Naive thymus-derived CD8-positive, alpha-beta T cell (primary cell): Measurements from ENCODE around the gene NR0B2. TPM values are rescaled to one million over a fixed set of nuclear protein-coding genes. Genes with fewer than 3 reads are reported as not detected.

Experiments used
- ATAC-seq, 2 donors: fragments of 150-1000 bp; cut with Tn5 transposase in 1 of 2; sonication (Bioruptor Pico), chemical (Tn5 transposase) in 1 of 2; 1 replicate in 1 of 2; 2 replicates in 1 of 2; pipeline ENCODE4 v1.10.0; 2021; ENCODE audit warnings: mild to moderate bottlenecking in 2 of 2, moderate library complexity in 2 of 2
- POLR2A ChIA-PET: fragments of 350-600 bp; sonication (Branson Sonifier 250); formaldehyde crosslinking; loops from one replicate; lab custom pipeline; 2021; ENCODE audit warnings: antibody characterized with exemption; lab: Charles Lee
- DNase-seq, 10 donors: peaks; one replicate each; pipeline versions ENCODE4 v3.0.0 to v3.0.0-alpha.2; 2020 to 2022
- H3K27ac Mint-ChIP-seq, 10 donors: one replicate each; pipeline ENCODE4 v1.8.0; 2020 to 2022; ENCODE audit warnings: mild to moderate bottlenecking in 10 of 10, mixed read lengths in 10 of 10, moderate library complexity in 4 of 10, inconsistent platforms in 1 of 10
- H3K27me3 Mint-ChIP-seq, 5 donors: one replicate each; pipeline ENCODE4 v1.8.0; 2021 to 2022; ENCODE audit warnings: mixed read lengths in 5 of 5
- H3K36me3 Mint-ChIP-seq, 3 donors: one replicate each; pipeline ENCODE4 v1.8.0; 2020 to 2022; ENCODE audit warnings: mixed read lengths in 3 of 3, mild to moderate bottlenecking in 2 of 3, inconsistent platforms in 1 of 3
- H3K4me1 Mint-ChIP-seq, 4 donors: one replicate each; pipeline ENCODE4 v1.8.0; 2021 to 2022; ENCODE audit warnings: mixed read lengths in 4 of 4
- H3K4me3 Mint-ChIP-seq, 10 donors: one replicate each; pipeline ENCODE4 v1.8.0; 2020 to 2022; ENCODE audit warnings: mild to moderate bottlenecking in 10 of 10, mixed read lengths in 10 of 10, moderate library complexity in 6 of 10, inconsistent platforms in 1 of 10
- H3K9me3 Mint-ChIP-seq, 9 donors: one replicate each; pipeline ENCODE4 v1.8.0; 2020 to 2022; ENCODE audit warnings: mixed read lengths in 9 of 9, mild to moderate bottlenecking in 3 of 9, inconsistent platforms in 1 of 9, moderate library complexity in 1 of 9
- polyA plus RNA-seq, 3 donors: library from polyadenylated mRNA; unstranded; fragments of 300-500 nt; fragmentation: Illumina TruSeq; gene quantifications; one replicate each; pipeline ENCODE4 v1.2.3, GENCODE V29; 2021
- total RNA-seq, 8 experiments: library from RNA in 2 of 8; stranded (reverse) in 2 of 8; gene quantifications; one replicate each; pipeline ENCODE4 v1.2.3 and lab custom pipeline; 2021 to 2026

The NR0B2 gene
- total and polyA plus RNA-seq, 5 experiments from 2014 or later: 0.18 TPM; not detected in 4

- POLR2A ChIA-PET: interaction anchor here (0.6 to 1.1 kb wide), 2 partner anchors 10 to 882 kb away, joined by 3 to 4 read pairs; no protein-coding TSS in a partner anchor
- Mint-ChIP-seq H3K4me3 (no peak overlapping the region), H3K4me1 (peaks cover 0 to 4% (median 2%) of the 10 kb centered on the region in 4 donors), H3K36me3 (no peaks in the 10 kb centered on the region), H3K27me3 (peaks cover 0 to 2% (median 0%) of the 10 kb centered on the region in 5 donors), H3K9me3 (no peaks in the 10 kb centered on the region), H3K27ac (no peak overlapping the region)
- DNase-seq (no peak), ATAC-seq (no peak)
Observed at GRCh38 chr1:26907071-26907917, 6.5 kb downstream of the NR0B2 start.

GRCh38 chr1:26900815-26901511 lies 12.8 kb downstream of the NR0B2 start:
- POLR2A ChIA-PET: interaction anchor here (0.5 to 4.9 kb wide), 18 partner anchors 12 to 1632 kb away, joined by 3 to 78 read pairs (median 5); partner anchors contain the start of genes GPN2, HMGN2, NUDC and PIGV
- Mint-ChIP-seq H3K27me3 (no peaks in the 10 kb centered on the region), H3K4me1 (peaks cover 14 to 42% (median 29%) of the 10 kb centered on the region in 4 donors), H3K9me3 (no peaks in the 10 kb centered on the region), H3K27ac (peak overlapping the region; percentile 96 to 100 (median 99)), H3K4me3 (peak overlapping the region; percentile 89 to 99 (median 98)), H3K36me3 (peaks cover 0 to 25% (median 4%) of the 10 kb centered on the region in 3 donors)
- peak in 1 of 2 donors; percentile 5 for ATAC-seq
- DNase-seq: no peak

GRCh38 chr1:26900001-26900814 lies 13.6 kb downstream of the NR0B2 start, which contains the start of gene GPATCH3:
GPATCH3 (minus strand) TSS chr1:26900467; CDS start chr1:26900442, 25 bp downstream.
- POLR2A ChIA-PET: interaction anchor here (0.5 to 4.9 kb wide), 21 partner anchors 11 to 1632 kb away, joined by 3 to 78 read pairs (median 4); partner anchors contain the start of genes GPN2, HMGN2, NUDC and PIGV
- Mint-ChIP-seq H3K9me3 (no peaks in the 10 kb centered on the region), H3K27me3 (no peaks in the 10 kb centered on the region), H3K4me1 (peaks cover 14 to 44% (median 30%) of the 10 kb centered on the region in 4 donors), H3K36me3 (peaks cover 0 to 33% (median 4%) of the 10 kb centered on the region in 3 donors), H3K4me3 (peak within 1 kb of the TSS; percentile 89 to 99 (median 98)), H3K27ac (peak within 1 kb of the TSS; percentile 96 to 100 (median 99))
- DNase-seq (peak; percentile 81 to 96 (median 87)), ATAC-seq (peak; percentile 95 to 97)

- Mint-ChIP-seq H3K36me3 (peaks cover 0 to 62% (median 9%) of the 10 kb centered on the region in 3 donors), H3K4me1 (peaks cover 18 to 49% (median 33%) of the 10 kb centered on the region in 4 donors), H3K9me3 (no peaks in the 10 kb centered on the region), H3K27ac (peak overlapping the region in 1 of 10 donors; percentile 62), H3K27me3 (no peaks in the 10 kb centered on the region), H3K4me3 (no peak overlapping the region)
- DNase-seq (no peak), ATAC-seq (no peak)
- POLR2A ChIA-PET: interaction anchor here (0.7 to 1.0 kb wide), 2 partner anchors 10 to 1359 kb away, joined by 3 to 4 read pairs; no protein-coding TSS in a partner anchor
Observed at GRCh38 chr1:26897351-26897750, 16.4 kb downstream of the NR0B2 start.

- Mint-ChIP-seq H3K4me1 (peaks cover 15 to 43% (median 31%) of the 10 kb centered on the region in 4 donors), H3K4me3 (no peak overlapping the region), H3K27me3 (no peaks in the 10 kb centered on the region), H3K36me3 (peaks cover 0 to 72% (median 12%) of the 10 kb centered on the region in 3 donors), H3K9me3 (no peaks in the 10 kb centered on the region), H3K27ac (peak overlapping the region in 3 of 10 donors; percentile 17 to 53 (median 19))
- ATAC-seq (no peak), DNase-seq (no peak)
- POLR2A ChIA-PET: interaction anchor here (0.6 kb wide), 1 partner anchor 331 kb away, joined by 6 read pairs; no protein-coding TSS in a partner anchor
Observed at GRCh38 chr1:26894263-26894662, 19.5 kb downstream of the NR0B2 start.

- peak overlapping the region; percentile 89 to 97 (median 94) for H3K4me3 Mint-ChIP-seq
- H3K27me3 Mint-ChIP-seq: no peaks in the 10 kb centered on the region
- DNase-seq (no peak), ATAC-seq (peak; percentile 67 to 68)
- POLR2A ChIA-PET: interaction anchor here (0.6 to 5.4 kb wide), 16 partner anchors 10 to 835 kb away, joined by 3 to 78 read pairs (median 4); partner anchors contain the start of genes FAM76A, GPATCH3, PIGV and SFN
- no peaks in the 10 kb centered on the region for H3K9me3 Mint-ChIP-seq
- H3K36me3 Mint-ChIP-seq: peaks cover 0 to 74% (median 20%) of the 10 kb centered on the region in 3 donors
- H3K4me1 Mint-ChIP-seq: peaks cover 18 to 46% (median 38%) of the 10 kb centered on the region in 4 donors
- peak overlapping the region; percentile 90 to 98 (median 96) for H3K27ac Mint-ChIP-seq
Observed at GRCh38 chr1:26890467-26890796, 23.3 kb downstream of the NR0B2 start.

- H3K36me3 Mint-ChIP-seq: peaks cover 0 to 74% (median 20%) of the 10 kb centered on the region in 3 donors
- POLR2A ChIA-PET: interaction anchor here (0.5 to 5.4 kb wide), 20 partner anchors 9 to 836 kb away, joined by 3 to 78 read pairs (median 4); partner anchors contain the start of genes FAM76A, GPATCH3, PIGV and SFN
- ATAC-seq (peak; percentile 94 to 95), DNase-seq (peak; percentile 63 to 88 (median 74))
- H3K27me3 Mint-ChIP-seq: no peaks in the 10 kb centered on the region
- H3K27ac Mint-ChIP-seq: peak within 1 kb of the TSS; percentile 90 to 98 (median 96)
- no peaks in the 10 kb centered on the region for H3K9me3 Mint-ChIP-seq
- H3K4me3 Mint-ChIP-seq: peak within 1 kb of the TSS; percentile 89 to 97 (median 94)
- H3K4me1 Mint-ChIP-seq: peaks cover 19 to 49% (median 40%) of the 10 kb centered on the region in 4 donors
Observed at GRCh38 chr1:26889551-26890466, 24.0 kb downstream of the NR0B2 start, which contains the start of gene GPN2. GPN2 (minus strand) TSS chr1:26890283; CDS start chr1:26890096, 187 bp downstream.

GRCh38 chr1:26888231-26888630 lies 25.5 kb downstream of the NR0B2 start:
- H3K27me3 Mint-ChIP-seq: no peaks in the 10 kb centered on the region
- DNase-seq (no peak), ATAC-seq (no peak)
- H3K4me3 Mint-ChIP-seq: peak overlapping the region; percentile 89 to 97 (median 94)
- peak overlapping the region; percentile 63 to 98 (median 92) for H3K27ac Mint-ChIP-seq
- peaks cover 0 to 74% (median 25%) of the 10 kb centered on the region in 3 donors for H3K36me3 Mint-ChIP-seq
- no peaks in the 10 kb centered on the region for H3K9me3 Mint-ChIP-seq
- POLR2A ChIA-PET: interaction anchor here (0.9 to 5.4 kb wide), 3 partner anchors 12 to 54 kb away, joined by 3 to 78 read pairs (median 3); partner anchors contain the start of gene GPATCH3
- peaks cover 20 to 46% (median 38%) of the 10 kb centered on the region in 4 donors for H3K4me1 Mint-ChIP-seq

- Mint-ChIP-seq H3K36me3 (peaks cover 8 to 74% (median 22%) of the 10 kb centered on the region in 3 donors), H3K4me1 (peaks cover 28 to 55% (median 40%) of the 10 kb centered on the region in 4 donors), H3K27me3 (no peaks in the 10 kb centered on the region), H3K27ac (peak overlapping the region in 7 of 10 donors; percentile 34 to 73 (median 62)), H3K4me3 (peak overlapping the region in 7 of 10 donors; percentile 7 to 74 (median 54)), H3K9me3 (no peaks in the 10 kb centered on the region)
- DNase-seq: peak in 1 of 10 donors; percentile 19
- no peak for ATAC-seq
- POLR2A ChIA-PET: interaction anchor here (1.3 to 5.4 kb wide), 2 partner anchors 13 to 53 kb away, joined by 3 to 78 read pairs; partner anchors contain the start of gene GPATCH3
Observed at GRCh38 chr1:26887125-26887524, 26.6 kb downstream of the NR0B2 start.
